Sigmoid colon (tissue), 4 donors: ENCODE measurements around the gene DYNC1I1.

Experiments used
- CTCF ChIP-seq, 4 experiments: fragments of 450-650 bp in 3 of 4; fragments of 200-600 bp in 1 of 4; IDR thresholded peaks; one replicate each; pipeline ENCODE4 v1.5.1; 2016 to 2019; ENCODE audit warnings: antibody characterized with exemption in 4 of 4, mild to moderate bottlenecking in 3 of 4, moderate library complexity in 2 of 4
- EP300 ChIP-seq, 4 donors: sonication (generic); formaldehyde crosslinking; IDR thresholded peaks; one replicate each; pipeline ENCODE4 v1.6.1; 2017; ENCODE audit warnings: antibody characterized with exemption in 4 of 4
- POLR2A ChIP-seq, 2 donors: fragments of 450-650 bp; IDR thresholded peaks; one replicate each; pipeline ENCODE4 v1.6.1; 2016; ENCODE audit warnings: antibody characterized with exemption in 2 of 2, mild to moderate bottlenecking in 2 of 2, moderate library complexity in 2 of 2
- POLR2AphosphoS5 ChIP-seq, 4 donors: sonication (generic); formaldehyde crosslinking; IDR thresholded peaks; one replicate each; pipeline ENCODE4 v1.6.1; 2017; ENCODE audit warnings: antibody characterized with exemption in 4 of 4

DNA sequence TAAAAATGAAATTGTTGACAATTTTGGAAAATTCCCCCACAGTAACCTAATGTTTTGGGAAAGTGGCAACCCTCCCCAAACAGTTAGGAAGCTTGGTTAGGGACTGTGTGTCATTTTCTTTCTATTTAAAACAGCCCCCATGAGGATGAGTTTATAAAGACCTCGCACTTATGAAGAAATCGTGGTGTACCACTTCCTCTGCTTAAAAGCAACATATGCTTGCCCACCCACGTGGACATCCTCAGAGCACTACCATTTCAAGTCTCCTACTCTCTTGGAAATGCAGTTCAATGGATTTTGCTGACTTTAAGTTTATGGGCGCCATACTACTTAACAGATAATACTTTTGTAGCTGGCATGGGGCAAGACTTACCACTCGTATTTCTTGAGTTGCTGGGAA lies 223.8 kb downstream of the DYNC1I1 start:
- TF ChIP-seq CTCF (IDR thresholded peaks at IDR 0.05) (no peak), POLR2A (IDR thresholded peaks at IDR 0.05) (no peak), POLR2AphosphoS5 (IDR thresholded peaks at IDR 0.05) (no peak), EP300 (IDR thresholded peaks at IDR 0.05) (no peak)
